GM21737 (cell line): Measurements from ENCODE around the gene KCNG1.

Experiments
- ATAC-seq: cut with Tn5 transposase; IDR thresholded peaks from one replicate; pipeline ENCODE4 v1.9.1; 2021; ENCODE audit warnings: mild to moderate bottlenecking, moderate library complexity; ENCODE audit not compliant: unreplicated experiment

KCNG1 gene

DNA sequence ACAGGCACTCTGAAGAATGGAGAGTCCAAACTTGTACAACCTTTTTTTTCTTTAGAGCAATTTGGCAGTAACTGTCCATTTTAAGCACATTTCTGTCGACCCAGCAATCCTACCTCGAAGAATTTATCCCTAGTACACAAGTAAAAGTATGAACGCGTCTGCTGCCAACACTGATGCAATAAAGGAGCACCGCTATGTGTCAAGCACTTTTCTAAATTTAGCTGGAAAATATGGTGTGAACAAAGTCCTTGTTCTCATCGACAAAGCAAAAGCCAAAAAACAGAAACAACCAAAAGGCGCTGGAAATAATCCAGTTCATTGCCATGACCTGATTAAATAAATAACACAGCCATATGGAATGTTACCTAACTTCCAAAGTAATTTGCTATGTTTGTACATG is 65.6 kb downstream of the KCNG1 start:
- ATAC-seq: no peak

DNA sequence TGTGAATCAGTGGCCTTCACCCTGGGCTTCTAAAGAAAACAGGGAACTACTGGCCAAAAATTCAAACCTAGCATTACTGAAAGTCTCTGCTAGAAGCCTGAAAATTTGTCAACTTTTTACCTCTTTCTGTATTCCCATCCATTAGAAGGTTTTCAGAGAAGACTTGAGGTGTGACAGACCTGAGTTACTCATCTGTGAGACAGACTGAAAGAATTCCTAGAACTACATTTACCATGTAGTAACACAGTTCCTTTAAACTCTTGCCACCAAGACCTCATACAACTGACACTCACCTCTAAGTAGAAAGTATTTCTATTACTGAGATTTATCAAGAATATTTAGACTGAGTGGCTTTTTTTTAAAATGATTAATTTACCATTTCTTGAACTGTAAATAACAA is 69.1 kb downstream of the KCNG1 start:
- no peak for ATAC-seq
